Measurements from ENCODE around the gene RNF145.
"Not testable (repeated sequence)": the region's sequence is repeated elsewhere in the genome, so short reads cannot be mapped to it uniquely, and the experiment has no call there.

Gene RNF145

GRCh38 chr5:159187719-159188118, 21.6 kb downstream of the RNF145 start:
- no peak for DNase-seq

GRCh38 chr5:159186319-159186718, 23.0 kb downstream of the RNF145 start:
- no peak for DNase-seq

DNA sequence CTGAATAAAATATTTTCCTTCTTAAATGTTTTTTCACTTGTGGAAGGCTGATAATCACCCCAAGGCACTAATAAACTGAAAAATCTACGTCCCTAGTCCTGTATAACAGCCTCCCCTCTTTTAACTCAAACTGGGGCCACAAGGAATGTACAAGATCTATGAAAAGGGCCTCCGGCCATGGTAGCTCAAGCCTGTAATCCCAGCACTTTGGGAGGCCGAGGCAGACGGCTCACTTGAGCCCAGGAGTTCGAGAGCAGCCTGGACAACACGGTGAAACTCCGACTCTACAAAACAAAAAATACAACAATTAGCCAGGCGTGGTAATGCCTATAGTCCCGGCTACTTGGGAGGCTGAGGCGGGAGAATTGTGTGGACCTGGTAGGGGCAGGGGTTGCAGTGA, 23.6 kb downstream of the RNF145 start:
- DNase-seq, result no peak

DNA sequence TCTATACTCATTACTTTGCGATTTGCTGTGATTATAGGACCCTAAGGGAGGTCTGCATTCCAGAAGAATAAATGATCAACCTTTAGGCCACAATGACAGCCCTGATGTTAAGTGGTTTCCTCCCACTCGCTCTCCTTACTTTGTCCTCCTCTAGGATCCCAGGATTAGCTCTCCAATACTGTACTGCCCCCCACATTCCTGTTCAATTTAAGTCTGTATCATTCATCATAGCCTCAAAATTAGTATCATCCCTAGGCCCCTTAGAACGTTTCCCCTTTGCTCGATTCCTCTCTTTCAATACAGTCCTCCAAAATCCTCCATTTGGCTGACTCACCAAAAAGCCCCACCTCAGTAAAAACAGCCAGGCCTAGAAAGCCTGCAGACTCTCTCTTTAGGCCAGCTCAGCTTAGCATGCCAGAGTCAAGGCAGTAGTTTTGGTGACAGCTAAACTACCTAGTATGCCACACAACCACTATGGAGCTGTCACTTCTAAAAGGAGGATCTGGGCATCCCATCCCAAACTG, 24.4 kb downstream of the RNF145 start:
- no peak for DNase-seq

DNA sequence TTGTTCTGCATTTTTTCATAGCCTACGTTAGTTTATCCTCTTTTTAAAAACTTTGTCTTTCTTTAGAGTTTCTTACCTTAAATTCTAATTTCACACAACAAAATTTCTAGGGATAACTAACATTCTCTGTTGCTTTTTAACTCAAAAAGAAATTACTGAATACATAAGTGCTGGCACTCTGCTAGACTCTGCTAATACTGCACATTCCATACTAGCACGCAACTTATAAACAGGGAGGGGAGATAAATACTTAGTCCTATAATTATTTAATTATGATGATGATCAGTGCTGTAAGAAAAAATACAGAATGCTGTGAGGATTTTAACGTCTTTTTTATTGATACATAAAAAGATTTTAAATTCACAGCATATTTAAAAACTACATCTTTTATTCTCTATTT, 25.1 kb downstream of the RNF145 start:
- no peak for DNase-seq

DNA sequence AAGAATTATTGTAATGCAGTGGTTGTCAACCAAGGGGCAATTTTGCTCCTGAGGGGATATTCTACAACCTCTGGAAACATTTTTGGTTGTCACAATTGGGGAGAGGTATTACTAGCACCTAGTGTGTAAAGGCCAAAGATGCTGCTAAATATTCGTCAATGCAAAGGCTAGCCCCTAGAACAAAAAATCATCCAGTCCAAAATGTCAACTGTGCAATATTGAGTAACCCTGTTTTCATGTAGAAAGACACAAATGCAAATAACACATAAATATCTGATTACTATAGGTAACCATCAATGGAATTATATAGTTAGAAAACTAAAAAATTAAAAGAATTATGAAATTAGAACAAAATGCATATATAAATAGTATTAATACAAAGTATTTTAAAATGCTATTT, 26.1 kb downstream of the RNF145 start:
- DNase-seq, result no peak

GRCh38 chr5:159182691-159183090, 26.7 kb downstream of the RNF145 start:
- DNase-seq, result no peak

- DNase-seq, result no peak
Observed at GRCh38 chr5:159181651-159182050, 27.7 kb downstream of the RNF145 start.

DNA sequence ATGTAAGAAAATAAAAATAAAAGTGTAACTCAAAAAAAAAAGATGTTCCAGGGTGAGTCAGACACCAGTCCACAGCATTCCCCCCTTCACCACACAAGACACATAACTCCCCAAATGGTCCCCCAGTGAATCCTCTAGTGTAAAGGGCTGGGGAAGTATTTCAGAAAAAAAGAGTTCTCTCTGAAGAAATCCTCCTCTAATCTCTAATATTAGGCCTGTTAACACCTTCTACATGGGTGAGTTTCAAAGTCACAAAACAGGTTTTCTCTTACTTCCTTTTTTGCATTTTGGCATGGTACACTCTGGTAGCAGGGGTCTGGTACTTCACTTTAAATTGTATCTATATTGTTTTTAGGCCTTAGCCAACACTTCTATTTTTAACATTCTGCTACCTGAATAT, 28.2 kb downstream of the RNF145 start:
- DNase-seq, result no peak

GRCh38 chr5:159179529-159180305, 29.6 kb downstream of the RNF145 start:
- no peak for DNase-seq

- DNase-seq, result no peak
Observed at GRCh38 chr5:159178978-159179377, 30.4 kb downstream of the RNF145 start.

GRCh38 chr5:159175547-159175946, 33.8 kb downstream of the RNF145 start:
- no peak for DNase-seq

- no peak for DNase-seq
Observed at GRCh38 chr5:159174511-159175168, 34.7 kb downstream of the RNF145 start.

DNA sequence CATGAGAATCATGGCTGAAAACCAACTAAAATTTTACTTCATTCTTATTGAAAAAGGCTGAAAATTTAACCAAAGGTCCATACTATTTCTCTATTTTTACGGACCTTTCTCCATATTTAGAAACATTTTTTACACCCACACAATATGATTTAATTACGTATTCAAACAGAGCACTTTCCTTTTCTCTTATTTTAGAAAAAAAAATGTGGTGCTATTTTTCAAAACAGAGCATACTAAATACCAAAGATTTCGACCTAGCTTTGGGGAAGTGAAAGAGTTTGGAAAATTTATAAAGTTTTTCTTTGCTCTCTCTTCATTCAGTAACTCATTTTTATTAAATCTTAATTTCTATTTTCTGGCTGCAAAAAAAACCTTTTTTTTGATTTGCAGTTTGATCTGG, 38.1 kb downstream of the RNF145 start:
- DNase-seq, result no peak

- DNase-seq, result no peak
Observed at GRCh38 chr5:159170021-159170420, 39.3 kb downstream of the RNF145 start.

DNA sequence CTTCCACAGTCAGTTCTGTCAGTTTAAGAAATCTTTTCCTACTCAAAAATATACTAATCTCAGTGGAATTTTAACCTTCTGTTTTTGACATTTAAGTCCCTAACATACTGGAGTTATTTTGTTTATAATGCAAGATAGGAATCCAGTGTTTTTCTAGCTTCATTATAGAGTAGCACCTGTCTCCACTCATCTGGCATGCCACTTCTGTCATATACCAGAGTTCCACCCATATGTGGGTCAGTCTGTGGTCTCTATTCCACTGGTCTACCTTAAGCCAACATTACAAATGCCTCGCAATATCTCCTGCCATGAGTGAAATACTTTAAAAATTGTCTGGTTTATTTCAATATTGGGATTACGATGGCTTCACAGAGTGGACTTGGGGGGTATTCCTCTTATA, 42.9 kb downstream of the RNF145 start:
- no peak for DNase-seq

DNA sequence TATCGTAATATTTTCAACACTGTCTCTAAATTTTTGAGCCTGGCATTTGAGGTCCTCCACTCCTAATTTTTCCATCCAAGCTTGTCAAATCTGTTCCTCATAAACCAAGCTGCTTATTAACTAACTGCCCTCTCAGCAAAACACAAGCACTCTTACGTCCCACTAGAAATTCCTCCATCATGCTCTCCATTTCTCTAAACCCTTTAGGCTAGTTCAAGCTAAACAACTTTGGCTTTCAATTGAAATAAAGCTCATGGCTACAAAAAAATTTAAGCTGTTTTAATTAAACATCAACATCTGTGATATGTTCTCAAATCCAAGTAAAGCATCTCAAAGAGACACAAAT, 45.7 kb downstream of the RNF145 start:
- DNase-seq, result no peak

DNA sequence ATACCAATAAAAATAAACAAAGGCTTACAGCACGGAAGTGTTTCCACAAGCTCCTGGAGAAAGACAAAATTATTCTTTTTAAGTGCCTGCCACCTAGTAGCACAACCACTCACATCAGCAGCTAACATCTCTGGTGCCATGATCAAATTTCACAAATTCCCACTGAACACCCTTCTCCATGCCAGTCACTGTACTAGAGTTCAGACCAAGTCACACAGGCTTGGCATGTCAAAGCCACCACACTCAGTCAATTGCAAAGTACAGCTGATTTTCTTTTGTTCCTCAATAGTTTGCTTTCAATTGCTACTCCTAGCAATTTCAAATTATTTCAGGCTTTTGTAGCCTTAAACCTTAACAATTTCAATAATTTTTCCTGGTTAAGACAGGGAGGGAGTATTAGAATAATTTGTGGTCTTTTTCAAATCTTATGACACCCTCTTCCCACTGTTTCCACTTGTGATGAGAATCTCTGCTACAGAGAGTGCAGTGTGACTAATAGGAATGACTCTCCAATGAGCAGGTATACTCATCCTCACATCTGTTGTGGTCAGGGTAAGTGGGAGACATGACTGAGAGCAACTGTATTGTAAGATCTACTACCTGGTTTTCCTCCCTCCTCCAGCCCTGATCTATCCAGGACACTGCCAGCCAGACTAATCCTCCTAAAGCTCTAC, 46.2 kb downstream of the RNF145 start:
- no peak for DNase-seq

DNA sequence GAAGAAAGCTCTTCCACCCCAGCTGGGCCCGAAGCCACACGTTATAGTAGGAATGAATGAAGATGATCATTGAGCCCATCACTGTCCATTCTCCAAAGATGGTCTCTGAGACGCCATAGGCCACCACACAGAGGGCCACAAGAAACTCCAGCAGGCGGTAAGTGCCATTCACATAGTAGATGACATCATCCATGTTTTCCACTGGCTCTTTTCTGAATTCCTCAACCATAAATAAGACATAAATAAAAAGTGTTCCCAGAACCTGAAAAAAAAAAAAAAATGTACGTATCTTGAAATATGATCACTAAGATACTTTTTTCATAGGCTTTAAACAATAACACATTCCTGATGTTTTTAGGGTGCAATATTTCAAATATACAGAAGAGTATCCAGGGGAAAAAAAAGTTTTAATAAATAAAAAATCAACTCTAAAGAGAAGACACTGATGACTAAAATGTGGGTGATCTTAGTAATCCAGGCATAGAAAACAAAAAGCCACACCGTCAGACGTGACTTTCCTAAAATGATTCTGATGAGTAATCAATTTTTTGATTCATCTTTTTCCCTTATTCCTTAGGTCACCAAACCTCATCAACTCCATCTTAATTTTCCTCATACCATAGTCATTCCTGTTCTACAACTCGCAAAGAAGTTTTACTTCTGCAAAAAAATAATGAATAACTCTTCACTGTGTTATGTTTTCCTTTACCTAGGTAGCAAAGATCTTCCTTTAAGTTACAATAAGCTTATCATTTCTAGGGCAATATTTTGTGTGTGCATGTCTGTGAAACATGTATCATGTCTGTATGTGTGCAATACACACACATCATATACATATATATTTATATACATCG, 47.8 kb downstream of the RNF145 start:
- no peak for DNase-seq

DNA sequence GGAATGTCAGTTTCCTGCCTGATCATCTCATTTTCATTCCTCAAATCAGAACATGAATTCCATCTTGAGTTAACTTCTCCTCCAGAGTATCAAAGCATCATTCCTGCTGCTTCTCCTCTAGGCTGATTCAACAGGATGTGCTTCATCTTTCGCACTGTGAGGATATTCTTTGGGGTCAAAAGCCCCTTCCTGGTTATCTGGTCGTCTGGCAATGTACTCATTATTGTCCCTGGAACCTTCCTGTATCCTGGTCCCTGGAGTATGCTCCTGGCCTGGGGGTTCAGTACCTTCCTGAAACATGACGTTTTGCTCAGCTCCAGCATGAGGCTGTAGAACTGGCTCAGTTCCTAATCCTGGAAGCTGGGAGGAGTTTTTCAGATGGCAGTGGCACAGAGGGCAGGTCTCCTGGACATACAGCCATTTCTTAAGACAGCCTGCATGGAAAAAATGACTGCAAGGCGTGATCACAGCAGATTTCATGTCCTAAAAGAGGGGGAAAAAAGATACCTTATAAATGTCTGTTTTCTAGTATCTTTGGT, 50.7 kb downstream of the RNF145 start:
- DNase-seq, result not testable (repeated sequence)

DNA sequence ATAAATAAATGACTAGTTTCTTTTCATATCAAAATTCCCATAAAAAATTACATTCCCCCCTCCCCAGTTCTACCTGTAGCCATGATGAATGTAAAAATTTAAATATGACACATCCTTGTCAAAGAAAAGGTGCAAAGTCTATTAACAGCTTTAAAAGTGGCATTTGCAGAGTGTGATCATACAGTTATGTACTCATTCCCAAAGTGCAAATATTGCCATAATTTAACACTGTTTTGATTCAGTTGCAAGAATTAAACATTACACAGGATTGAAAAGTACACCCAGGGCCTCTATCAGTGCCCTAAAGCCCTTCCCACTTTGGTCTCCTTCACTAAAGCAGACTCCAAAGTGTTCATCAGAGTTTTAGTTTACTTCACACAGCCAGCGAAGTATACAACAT, 51.8 kb downstream of the RNF145 start:
- DNase-seq, result no peak

GRCh38 chr5:159156426-159157238, 52.7 kb downstream of the RNF145 start:
- DNase-seq, result peak; percentile 36
